ENCODE data around the gene ZNF784. TPM values are rescaled to one million over a fixed set of nuclear protein-coding genes. Genes with fewer than 3 reads are reported as not detected.

The ZNF784 gene
- total and polyA plus RNA-seq, 9 of the 15 experiments (the other 6 are each of a cell fraction or from before 2014, with no cell fraction given) = 0.14 to 6.1 (median 2.1) TPM

DNA sequence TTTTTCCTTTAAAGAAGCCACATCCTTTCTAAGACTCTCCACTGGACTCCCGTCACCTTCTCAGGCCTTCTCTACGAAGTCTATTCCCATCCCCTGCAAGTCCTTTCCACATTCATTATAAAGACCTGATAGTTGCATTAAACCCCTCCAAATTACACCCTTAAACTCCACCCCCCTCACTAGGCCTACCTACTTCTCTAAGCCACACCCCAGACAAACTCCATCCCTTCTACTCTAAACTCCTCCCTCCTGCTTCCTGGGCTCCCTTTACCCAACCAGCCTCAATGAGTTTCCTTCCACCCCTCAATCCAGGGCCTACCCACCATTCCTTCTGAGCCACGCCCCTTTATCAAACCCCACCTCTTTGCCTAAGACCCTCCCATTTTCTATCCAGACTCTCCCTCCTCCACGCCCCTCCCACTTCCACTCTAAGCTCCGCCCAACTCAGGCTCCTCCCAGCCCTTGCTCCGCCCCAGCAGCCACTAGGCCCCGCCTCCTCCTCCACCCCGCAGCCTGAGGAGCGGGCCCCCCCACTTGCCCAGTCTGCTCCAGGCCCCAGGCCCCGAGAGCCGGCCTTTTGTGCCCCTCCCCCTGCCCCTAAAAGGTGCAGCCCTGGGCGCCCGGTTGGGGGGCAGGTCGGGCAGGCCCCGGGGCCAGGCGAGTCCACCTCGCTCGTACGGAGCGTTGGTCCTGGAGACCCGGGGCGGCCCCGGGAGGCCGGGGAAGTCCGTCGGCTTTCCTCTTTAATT lies 25.5 kb downstream of the ZNF784 start (continued):
- no peak for TF ChIP-seq ZNF12 (CRISPR knock-in tag; IDR thresholded peaks at IDR 0.05)
- TF ChIP-seq MED1 (CRISPR knock-in tag; IDR thresholded peaks at IDR 0.05; ENCODE audit: borderline replicate concordance) = no peak
- TF ChIP-seq, protein P1, sequence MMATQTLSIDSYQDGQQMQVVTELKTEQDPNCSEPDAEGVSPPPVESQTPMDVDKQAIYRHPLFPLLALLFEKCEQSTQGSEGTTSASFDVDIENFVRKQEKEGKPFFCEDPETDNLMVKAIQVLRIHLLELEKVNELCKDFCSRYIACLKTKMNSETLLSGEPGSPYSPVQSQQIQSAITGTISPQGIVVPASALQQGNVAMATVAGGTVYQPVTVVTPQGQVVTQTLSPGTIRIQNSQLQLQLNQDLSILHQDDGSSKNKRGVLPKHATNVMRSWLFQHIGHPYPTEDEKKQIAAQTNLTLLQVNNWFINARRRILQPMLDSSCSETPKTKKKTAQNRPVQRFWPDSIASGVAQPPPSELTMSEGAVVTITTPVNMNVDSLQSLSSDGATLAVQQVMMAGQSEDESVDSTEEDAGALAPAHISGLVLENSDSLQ (IDR thresholded peaks at IDR 0.05) = 0 out of 2 replicates have a peak, but pooled peaks have one; percentile 24
- no peak for TF ChIP-seq DNMT1 (IDR thresholded peaks at IDR 0.05)
- TF ChIP-seq, protein P2, sequence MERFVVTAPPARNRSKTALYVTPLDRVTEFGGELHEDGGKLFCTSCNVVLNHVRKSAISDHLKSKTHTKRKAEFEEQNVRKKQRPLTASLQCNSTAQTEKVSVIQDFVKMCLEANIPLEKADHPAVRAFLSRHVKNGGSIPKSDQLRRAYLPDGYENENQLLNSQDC (CRISPR knock-in tag; IDR thresholded peaks at IDR 0.05) = no peak
- peak; percentile 95 for TF ChIP-seq POLR2G (IDR thresholded peaks at IDR 0.05; ENCODE audit: low read depth, low read length)
- TF ChIP-seq, protein P3, sequence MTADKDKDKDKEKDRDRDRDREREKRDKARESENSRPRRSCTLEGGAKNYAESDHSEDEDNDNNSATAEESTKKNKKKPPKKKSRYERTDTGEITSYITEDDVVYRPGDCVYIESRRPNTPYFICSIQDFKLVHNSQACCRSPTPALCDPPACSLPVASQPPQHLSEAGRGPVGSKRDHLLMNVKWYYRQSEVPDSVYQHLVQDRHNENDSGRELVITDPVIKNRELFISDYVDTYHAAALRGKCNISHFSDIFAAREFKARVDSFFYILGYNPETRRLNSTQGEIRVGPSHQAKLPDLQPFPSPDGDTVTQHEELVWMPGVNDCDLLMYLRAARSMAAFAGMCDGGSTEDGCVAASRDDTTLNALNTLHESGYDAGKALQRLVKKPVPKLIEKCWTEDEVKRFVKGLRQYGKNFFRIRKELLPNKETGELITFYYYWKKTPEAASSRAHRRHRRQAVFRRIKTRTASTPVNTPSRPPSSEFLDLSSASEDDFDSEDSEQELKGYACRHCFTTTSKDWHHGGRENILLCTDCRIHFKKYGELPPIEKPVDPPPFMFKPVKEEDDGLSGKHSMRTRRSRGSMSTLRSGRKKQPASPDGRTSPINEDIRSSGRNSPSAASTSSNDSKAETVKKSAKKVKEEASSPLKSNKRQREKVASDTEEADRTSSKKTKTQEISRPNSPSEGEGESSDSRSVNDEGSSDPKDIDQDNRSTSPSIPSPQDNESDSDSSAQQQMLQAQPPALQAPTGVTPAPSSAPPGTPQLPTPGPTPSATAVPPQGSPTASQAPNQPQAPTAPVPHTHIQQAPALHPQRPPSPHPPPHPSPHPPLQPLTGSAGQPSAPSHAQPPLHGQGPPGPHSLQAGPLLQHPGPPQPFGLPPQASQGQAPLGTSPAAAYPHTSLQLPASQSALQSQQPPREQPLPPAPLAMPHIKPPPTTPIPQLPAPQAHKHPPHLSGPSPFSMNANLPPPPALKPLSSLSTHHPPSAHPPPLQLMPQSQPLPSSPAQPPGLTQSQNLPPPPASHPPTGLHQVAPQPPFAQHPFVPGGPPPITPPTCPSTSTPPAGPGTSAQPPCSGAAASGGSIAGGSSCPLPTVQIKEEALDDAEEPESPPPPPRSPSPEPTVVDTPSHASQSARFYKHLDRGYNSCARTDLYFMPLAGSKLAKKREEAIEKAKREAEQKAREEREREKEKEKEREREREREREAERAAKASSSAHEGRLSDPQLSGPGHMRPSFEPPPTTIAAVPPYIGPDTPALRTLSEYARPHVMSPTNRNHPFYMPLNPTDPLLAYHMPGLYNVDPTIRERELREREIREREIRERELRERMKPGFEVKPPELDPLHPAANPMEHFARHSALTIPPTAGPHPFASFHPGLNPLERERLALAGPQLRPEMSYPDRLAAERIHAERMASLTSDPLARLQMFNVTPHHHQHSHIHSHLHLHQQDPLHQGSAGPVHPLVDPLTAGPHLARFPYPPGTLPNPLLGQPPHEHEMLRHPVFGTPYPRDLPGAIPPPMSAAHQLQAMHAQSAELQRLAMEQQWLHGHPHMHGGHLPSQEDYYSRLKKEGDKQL (CRISPR knock-in tag; IDR thresholded peaks at IDR 0.05; ENCODE audit: borderline replicate concordance) = no peak
- TF ChIP-seq NFATC3 (IDR thresholded peaks at IDR 0.05) = no peak
- no peak for TF ChIP-seq PHF20 (IDR thresholded peaks at IDR 0.05; ENCODE audit: partially characterized antibody)

Data from K562 (cell line).